H1 (cell line): ENCODE data around the gene FAM200B. TPM values are rescaled to one million over a fixed set of nuclear protein-coding genes. Genes with fewer than 3 reads are reported as not detected.

Experiments used
- EZH2 ChIP-seq: fragments of 200-600 bp; sonication (generic); IDR thresholded peaks from 2 replicates; pipeline ENCODE4 v1.7.1; 2012; ENCODE audit warnings: low read depth, mild to moderate bottlenecking, moderate library complexity, low read length, inconsistent platforms; ENCODE audit not compliant: severe bottlenecking
- JUND ChIP-seq: IDR thresholded peaks from 2 replicates; pipeline ENCODE4 v1.6.1; 2011; ENCODE audit warnings: mild to moderate bottlenecking, improper control_type of control experiment, low read length
- RNF2 ChIP-seq: fragments of 200-900, 300-1000 bp; sonication (generic); IDR thresholded peaks from 2 replicates; pipeline ENCODE4 v1.7.1; 2016; ENCODE audit warnings: borderline replicate concordance, low read depth, mild to moderate bottlenecking, antibody characterized with exemption, low read length; ENCODE audit not compliant: poor library complexity, severe bottlenecking; ENCODE audit errors: missing control alignments
- TAF7 ChIP-seq: optimal IDR thresholded peaks from 2 replicates; pipeline ENCODE3; 2011; ENCODE audit warnings: low read depth, mild to moderate bottlenecking, inconsistent platforms, low read length, moderate library complexity, borderline replicate concordance
- polyA plus RNA-seq, 7 experiments: library from polyadenylated mRNA; depleted of rRNA in 3 of 7; stranded (reverse) in 5 of 7; unstranded in 2 of 7; fragments of >200 nt in 5 of 7; fragments of 200-250 nt in 2 of 7; gene quantifications; 1 replicate in 5 of 7; 2 replicates in 1 of 7; 4 replicates in 1 of 7; pipeline versions ENCODE4 v1.2.1 to v1.2.3, GENCODE V29; 2011 to 2013; ENCODE audit warnings: missing spikeins in 2 of 7, mixed read lengths in 2 of 7
- total RNA-seq: library from RNA; stranded (reverse); fragmentation: NEBNext Ultra II Directional; extraction: Animal tissue kit (Norgen Biotek cat#: 25700); gene quantifications from 2 replicates; pipeline ENCODE4 v1.2.1, GENCODE V29; 2021
- TF ChIP-seq, protein P1 (sequence below): fragments of 300-600 bp; sonication (generic); IDR thresholded peaks from 2 replicates; pipeline ENCODE4 v1.7.1; 2012; ENCODE audit warnings: low read length, moderate library complexity, mild to moderate bottlenecking, inconsistent platforms; ENCODE audit not compliant: insufficient replicate concordance

The FAM200B gene
- total and polyA plus RNA-seq, 2 of the 8 experiments (the other 6 are each of a cell fraction or from before 2014, with no cell fraction given), result 10.7 to 23.7 TPM

DNA sequence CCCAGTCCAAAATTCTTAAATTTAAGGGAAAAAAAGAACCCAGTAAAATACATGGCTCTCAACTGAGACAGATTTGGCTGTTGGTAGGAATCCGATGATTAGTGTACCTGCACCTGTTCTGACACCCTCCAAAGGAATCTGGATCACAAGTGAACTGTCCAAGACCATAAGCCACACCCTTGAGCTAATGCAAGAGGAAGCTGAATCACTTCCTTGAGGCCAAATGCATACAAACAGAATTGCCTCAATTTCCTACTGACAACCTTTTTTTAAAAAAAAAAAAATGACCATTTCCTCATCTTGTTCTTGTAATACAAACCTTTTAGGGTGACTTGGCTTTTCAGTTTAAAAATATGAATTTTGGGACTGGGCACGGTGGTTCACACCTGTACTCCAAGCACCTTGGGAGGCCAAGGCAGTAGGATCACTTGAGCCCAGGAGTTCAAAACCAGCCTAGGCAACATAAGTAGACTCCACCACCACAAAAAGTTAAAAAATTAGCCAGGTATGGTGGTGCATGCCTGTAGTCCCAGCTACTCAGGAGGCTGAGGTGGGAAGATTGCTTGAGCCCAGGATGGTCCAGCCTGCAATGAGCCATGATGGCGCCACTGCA, 15.8 kb upstream of the FAM200B start (continued):
- TF ChIP-seq, protein P1, sequence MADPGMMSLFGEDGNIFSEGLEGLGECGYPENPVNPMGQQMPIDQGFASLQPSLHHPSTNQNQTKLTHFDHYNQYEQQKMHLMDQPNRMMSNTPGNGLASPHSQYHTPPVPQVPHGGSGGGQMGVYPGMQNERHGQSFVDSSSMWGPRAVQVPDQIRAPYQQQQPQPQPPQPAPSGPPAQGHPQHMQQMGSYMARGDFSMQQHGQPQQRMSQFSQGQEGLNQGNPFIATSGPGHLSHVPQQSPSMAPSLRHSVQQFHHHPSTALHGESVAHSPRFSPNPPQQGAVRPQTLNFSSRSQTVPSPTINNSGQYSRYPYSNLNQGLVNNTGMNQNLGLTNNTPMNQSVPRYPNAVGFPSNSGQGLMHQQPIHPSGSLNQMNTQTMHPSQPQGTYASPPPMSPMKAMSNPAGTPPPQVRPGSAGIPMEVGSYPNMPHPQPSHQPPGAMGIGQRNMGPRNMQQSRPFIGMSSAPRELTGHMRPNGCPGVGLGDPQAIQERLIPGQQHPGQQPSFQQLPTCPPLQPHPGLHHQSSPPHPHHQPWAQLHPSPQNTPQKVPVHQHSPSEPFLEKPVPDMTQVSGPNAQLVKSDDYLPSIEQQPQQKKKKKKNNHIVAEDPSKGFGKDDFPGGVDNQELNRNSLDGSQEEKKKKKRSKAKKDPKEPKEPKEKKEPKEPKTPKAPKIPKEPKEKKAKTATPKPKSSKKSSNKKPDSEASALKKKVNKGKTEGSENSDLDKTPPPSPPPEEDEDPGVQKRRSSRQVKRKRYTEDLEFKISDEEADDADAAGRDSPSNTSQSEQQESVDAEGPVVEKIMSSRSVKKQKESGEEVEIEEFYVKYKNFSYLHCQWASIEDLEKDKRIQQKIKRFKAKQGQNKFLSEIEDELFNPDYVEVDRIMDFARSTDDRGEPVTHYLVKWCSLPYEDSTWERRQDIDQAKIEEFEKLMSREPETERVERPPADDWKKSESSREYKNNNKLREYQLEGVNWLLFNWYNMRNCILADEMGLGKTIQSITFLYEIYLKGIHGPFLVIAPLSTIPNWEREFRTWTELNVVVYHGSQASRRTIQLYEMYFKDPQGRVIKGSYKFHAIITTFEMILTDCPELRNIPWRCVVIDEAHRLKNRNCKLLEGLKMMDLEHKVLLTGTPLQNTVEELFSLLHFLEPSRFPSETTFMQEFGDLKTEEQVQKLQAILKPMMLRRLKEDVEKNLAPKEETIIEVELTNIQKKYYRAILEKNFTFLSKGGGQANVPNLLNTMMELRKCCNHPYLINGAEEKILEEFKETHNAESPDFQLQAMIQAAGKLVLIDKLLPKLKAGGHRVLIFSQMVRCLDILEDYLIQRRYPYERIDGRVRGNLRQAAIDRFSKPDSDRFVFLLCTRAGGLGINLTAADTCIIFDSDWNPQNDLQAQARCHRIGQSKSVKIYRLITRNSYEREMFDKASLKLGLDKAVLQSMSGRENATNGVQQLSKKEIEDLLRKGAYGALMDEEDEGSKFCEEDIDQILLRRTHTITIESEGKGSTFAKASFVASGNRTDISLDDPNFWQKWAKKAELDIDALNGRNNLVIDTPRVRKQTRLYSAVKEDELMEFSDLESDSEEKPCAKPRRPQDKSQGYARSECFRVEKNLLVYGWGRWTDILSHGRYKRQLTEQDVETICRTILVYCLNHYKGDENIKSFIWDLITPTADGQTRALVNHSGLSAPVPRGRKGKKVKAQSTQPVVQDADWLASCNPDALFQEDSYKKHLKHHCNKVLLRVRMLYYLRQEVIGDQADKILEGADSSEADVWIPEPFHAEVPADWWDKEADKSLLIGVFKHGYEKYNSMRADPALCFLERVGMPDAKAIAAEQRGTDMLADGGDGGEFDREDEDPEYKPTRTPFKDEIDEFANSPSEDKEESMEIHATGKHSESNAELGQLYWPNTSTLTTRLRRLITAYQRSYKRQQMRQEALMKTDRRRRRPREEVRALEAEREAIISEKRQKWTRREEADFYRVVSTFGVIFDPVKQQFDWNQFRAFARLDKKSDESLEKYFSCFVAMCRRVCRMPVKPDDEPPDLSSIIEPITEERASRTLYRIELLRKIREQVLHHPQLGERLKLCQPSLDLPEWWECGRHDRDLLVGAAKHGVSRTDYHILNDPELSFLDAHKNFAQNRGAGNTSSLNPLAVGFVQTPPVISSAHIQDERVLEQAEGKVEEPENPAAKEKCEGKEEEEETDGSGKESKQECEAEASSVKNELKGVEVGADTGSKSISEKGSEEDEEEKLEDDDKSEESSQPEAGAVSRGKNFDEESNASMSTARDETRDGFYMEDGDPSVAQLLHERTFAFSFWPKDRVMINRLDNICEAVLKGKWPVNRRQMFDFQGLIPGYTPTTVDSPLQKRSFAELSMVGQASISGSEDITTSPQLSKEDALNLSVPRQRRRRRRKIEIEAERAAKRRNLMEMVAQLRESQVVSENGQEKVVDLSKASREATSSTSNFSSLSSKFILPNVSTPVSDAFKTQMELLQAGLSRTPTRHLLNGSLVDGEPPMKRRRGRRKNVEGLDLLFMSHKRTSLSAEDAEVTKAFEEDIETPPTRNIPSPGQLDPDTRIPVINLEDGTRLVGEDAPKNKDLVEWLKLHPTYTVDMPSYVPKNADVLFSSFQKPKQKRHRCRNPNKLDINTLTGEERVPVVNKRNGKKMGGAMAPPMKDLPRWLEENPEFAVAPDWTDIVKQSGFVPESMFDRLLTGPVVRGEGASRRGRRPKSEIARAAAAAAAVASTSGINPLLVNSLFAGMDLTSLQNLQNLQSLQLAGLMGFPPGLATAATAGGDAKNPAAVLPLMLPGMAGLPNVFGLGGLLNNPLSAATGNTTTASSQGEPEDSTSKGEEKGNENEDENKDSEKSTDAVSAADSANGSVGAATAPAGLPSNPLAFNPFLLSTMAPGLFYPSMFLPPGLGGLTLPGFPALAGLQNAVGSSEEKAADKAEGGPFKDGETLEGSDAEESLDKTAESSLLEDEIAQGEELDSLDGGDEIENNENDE, result no peak
- TF ChIP-seq JUND (no peak), EZH2 (no peak), RNF2 (no peak), TAF7 (no peak)
